NCI-H128 (cell line): ENCODE measurements around the gene PFKL.
A peak's percentile ranks its signal among the peaks of the same experiment; 100 is the strongest.
"Not testable (repeated sequence)": the region's sequence is repeated elsewhere in the genome, so short reads cannot be mapped to it uniquely, and the experiment has no call there.

Experiments
- DNase-seq: peaks from one replicate; lab custom pipeline; 2025; ENCODE audit not compliant: unreplicated experiment; lab: John Stamatoyannopoulos, UW

PFKL gene

DNA sequence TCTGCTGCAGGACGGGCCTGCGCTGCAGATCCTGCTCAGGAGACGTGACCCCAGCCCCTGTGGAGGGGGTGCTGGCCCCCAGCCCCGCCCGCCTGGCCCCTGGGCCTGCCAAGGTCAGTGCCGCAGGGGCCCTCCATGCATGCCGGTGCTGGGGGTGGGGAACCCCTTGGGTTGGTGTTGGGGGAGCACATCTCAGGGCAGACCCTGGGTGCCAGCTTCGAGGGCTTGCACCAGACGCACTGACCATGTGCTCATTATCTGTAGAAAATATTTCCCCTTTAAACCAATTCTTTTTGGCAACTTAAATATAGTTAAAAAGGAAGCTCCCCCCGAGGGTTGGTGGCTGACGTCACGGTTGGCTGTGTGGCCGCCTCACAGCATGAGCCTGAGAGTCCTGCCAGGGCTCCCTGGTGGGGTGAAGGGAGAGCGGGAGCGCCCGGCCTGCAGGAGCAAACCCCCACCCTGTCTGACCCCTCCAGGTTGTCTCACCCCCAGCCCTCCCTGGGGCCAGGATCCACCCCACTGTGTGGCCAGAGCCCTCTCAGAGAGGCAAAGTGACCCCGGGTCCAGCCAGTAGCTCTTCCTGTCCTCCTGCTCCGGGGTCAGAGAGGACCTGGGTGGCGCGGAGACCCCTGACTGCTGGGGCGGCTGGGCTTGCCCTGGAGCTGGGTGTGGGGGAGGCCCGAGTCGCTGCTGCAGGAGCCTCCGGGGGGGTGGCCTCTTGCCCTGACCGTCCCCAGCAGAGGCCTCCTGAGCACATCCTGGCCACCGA, 5.3 kb upstream of the PFKL start:
- no peak for DNase-seq

- DNase-seq = no peak
Observed at GRCh38 chr21:44295163-44295573, 4.7 kb upstream of the PFKL start.

GRCh38 chr21:44295646-44296045, 4.2 kb upstream of the PFKL start:
- no peak for DNase-seq

DNA sequence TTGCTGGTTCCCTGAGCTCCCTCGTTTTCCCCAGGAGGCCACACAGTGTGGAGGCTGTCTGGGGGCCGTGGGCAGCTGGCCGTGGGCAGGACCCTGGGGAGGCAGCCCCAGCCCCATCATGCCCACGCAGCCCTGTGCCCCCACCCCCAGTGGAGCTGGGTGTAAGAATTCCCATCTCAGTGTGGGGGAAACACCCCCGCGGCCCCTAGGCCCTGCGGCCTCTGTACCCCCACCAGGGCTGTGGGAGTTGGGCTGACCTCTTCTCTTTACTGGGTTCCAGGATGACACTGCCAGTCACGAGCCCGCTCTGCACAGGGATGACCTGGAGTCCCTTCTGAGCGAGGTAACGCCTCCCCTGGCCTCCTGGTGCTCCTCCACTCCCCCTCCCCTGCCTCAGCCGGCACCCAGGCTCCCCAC, 3.7 kb upstream of the PFKL start:
- no peak for DNase-seq

GRCh38 chr21:44296916-44297315, 2.9 kb upstream of the PFKL start:
- DNase-seq = no peak

DNA sequence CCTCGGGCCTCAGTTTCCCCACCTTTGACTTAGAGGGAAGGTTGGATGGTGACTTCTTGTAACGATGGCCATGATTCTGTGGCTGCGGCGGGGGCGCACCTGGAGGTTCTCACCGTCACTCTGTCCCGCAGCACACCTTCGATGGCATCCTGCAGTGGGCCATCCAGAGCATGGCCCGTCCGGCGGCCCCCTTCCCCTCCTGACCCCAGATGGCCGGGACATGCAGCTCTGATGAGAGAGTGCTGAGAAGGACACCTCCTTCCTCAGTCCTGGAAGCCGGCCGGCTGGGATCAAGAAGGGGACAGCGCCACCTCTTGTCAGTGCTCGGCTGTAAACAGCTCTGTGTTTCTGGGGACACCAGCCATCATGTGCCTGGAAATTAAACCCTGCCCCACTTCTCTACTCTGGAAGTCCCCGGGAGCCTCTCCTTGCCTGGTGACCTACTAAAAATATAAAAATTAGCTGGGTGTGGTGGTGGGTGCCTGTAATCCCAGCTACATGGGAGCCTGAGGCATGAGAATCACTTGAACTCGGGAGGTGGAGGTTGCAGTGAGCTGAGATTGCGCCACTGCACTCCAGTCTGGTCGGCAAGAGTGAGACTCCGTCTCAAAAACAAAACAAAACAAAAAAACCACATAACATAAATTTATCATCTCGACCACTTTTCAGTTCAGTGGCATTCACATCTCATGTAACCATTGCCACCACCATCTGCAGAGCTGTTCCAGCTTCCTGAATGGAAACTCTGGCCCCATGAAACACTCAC, 2.1 kb upstream of the PFKL start:
- DNase-seq = peak; percentile 80

GRCh38 chr21:44298301-44298700, 1.6 kb upstream of the PFKL start:
- DNase-seq = no peak

DNA sequence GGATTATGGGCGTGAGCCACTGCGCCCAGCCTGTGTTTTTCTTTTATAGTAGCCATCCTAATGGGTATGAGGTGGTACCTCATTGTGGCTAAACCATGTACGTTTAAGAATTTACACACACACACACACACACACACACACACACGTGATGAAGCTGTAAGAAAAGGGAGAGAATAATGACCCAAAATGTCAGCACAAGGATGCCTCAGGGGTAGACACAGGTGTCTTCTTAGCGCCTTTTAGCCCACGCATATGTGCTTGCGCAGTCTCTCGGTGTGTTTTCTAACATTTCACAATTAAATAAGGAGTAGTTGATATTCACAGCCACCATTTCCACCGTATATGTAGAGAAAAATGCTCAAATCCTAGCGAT, 782 bp upstream of the PFKL start:
- no peak for DNase-seq

- no peak for DNase-seq
Observed at GRCh38 chr21:44300262-44300959, 558 bp downstream of the PFKL start.

DNA sequence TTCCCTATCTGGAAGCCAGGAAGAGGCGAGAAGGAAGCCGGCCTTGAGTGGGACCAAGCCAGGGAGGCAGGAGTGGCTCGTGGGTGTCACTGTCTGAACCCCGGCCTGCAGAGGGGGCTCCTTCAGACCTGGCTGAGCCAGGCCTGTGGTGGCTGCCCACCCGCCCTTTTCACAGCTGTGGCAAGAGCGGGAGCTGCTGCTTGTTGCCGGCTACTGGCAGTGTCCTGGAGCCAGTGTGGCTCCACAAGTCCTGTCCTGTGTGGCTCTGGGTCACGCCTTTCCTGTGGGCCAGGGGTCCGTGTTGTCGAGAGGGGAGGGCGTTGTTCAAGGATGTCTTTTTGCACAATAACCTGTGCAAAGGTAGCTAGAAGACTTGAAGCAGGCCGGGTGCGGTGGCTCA, 1.3 kb downstream of the PFKL start:
- DNase-seq = no peak

DNA sequence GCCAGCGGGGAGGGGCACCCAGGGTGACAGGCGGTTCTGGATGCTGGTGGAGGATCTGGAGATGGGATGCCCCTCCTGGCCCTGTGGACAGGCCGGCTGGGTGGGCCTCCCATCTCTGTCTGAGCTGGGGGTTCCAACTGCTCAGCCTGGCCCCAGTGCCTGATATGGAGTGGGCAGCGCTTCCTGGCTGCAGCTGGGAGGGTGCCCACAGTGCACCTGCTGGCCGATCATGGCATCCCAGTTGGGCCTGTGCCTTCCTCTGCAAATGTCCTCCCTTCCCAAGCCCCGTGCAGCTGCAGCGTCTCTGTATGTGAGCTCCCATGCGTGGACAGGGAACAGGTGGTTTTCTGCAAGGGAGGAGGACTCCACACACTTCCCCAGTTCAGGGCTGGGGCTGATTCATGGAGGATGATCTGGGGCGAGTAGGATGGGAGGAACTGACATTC, 2.1 kb downstream of the PFKL start:
- DNase-seq = no peak

DNA sequence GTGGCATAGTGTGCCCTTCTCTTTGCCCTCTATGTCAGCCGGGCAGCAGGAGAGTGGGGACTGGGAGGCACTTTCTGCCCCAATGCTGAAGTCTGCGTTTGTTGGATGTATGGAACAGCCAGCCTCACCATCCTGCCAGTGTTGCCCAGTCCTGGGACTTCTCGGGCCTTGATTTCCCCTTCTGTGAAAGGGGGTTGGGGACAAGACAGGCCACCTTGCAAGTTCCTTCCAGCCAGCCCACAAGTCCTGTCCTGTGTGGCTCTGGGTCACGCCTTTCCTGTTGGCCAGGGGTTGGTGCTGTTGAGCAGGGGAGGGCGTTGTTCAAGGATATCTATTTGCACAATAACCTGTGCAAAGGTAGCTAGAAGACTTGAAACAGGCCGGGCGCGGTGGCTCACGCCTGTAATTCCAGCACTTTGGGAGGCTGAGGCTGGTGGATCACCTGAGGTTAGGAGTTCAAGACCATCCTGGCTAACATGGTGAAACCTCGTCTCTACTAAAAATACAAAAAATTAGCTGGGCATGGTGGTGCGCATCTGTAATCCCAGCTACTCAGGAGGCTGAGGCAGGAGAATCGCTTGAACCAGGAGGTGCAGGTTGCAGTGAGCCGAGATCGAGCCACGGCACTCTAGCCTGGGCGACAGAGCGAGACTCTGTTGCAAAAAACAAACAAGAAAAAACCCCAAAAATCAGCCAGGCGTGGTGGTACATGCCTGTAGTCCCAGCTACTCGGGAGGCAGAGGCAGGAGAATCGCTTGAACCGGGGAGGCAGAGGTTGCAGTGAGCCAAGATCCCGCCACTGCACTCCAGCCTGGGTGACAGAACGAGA, 2.9 kb downstream of the PFKL start:
- DNase-seq = not testable (repeated sequence)

- DNase-seq = no peak
Observed at GRCh38 chr21:44303490-44303981, 3.7 kb downstream of the PFKL start.

DNA sequence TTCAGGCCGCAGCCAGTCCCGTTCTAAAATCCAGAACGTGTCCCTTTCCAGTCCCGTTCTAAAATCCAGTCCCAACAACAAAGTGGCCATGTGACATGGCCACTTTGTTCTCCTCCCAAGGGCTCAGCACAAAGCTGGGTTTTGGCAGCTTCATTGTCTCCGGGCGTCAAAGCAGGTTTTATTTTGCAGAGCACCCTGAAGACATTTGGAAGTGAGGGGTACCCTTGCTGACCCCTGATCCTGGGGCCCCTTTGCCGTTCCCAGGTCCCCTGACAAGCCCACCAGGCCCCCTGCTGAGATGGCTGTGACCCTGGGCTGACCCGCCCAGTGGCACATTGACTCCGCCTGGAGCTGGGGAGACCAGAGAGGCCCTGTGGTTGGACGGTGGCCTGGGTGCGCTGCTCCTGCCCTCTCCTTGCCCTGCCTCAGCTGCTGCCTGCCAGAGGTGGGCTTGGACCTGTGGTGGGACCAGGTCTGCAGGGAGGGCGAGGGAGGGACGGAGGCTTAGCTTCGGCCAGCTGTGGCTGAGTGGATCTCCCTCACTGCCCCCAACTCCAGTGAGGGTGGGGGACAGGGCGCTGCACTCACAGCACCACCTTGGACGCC, 4.3 kb downstream of the PFKL start:
- DNase-seq = no peak

DNA sequence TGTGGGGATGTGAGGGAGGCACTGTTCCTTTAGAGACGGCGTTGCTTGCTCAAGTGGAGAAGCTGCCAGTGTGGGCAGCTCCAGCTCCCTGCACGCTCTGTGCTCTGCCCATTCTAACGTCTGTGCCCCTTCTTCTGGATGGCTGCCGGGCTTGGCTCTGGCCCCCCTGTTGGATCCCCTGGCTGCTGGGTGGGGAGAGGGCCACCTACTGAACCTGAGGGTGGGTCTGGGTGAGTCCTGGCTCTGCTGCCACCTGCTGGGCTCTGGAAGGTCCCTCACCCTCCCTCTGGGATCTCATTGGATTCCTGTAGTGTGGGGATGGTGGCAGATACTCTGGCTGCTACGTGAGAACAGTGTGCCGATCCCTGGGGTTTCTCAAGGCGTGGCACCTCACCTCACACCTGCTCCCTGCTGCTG, 5.0 kb downstream of the PFKL start:
- DNase-seq = no peak

DNA sequence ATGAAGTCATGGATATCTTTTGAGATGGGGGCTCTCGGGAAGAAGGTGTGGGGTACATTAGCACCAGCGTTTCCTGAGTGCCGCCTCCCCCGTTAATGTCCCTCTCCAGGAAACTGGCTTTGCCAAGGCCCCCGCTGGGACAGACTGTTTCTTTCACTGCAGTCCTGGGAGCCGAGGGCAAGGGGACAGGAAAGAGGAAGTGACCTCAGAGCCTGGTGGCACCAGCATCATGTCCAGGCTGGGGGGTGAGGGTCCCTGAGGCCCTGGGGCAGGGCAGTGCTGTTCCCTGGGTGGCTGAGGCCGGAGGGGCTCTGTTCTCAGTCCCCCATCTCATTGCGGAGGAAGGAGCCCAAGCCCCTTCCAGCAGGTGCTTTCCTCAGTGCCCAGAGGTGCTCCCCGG, 5.8 kb downstream of the PFKL start:
- no peak for DNase-seq

- DNase-seq = no peak
Observed at GRCh38 chr21:44306936-44307704, 7.3 kb downstream of the PFKL start.

GRCh38 chr21:44310628-44311507, 11.0 kb downstream of the PFKL start:
- DNase-seq = no peak

- no peak for DNase-seq
Observed at GRCh38 chr21:44312089-44312488, 12.2 kb downstream of the PFKL start.
